HepG2 (cell line): ENCODE data around the gene SLC25A22. TPM values are rescaled to one million over a fixed set of nuclear protein-coding genes. Genes with fewer than 3 reads are reported as not detected.
A peak's percentile ranks its signal among the peaks of the same experiment; 100 is the strongest.

Experiments
- CENPT ChIP-seq: sonication (generic); formaldehyde crosslinking; IDR thresholded peaks from 2 replicates; pipeline ENCODE4 v1.8.0; 2022; ENCODE audit warnings: low read depth, mild to moderate bottlenecking, moderate library complexity, missing genetic modification reagents
- HNRNPL ChIP-seq: fragments of 200-400 bp; formaldehyde crosslinking; IDR thresholded peaks from 2 replicates; pipeline ENCODE4 v1.6.1; 2017; ENCODE audit warnings: mild to moderate bottlenecking, low read depth, low read length
- MEIS2 ChIP-seq: sonication (generic); formaldehyde crosslinking; IDR thresholded peaks from 2 replicates; pipeline ENCODE4 v1.9.0; 2021; ENCODE audit warnings: mild to moderate bottlenecking, missing genetic modification reagents
- RORA ChIP-seq: sonication (generic); formaldehyde crosslinking; IDR thresholded peaks from 2 replicates; pipeline ENCODE4 v1.5.0; 2020; ENCODE audit warnings: mild to moderate bottlenecking, missing genetic modification reagents, moderate library complexity
- SMAD1 ChIP-seq: sonication (generic); formaldehyde crosslinking; IDR thresholded peaks from 2 replicates; pipeline ENCODE4 v1.4.0; 2020; ENCODE audit warnings: missing genetic modification reagents, low read depth, mild to moderate bottlenecking, borderline replicate concordance
- SMYD3 ChIP-seq: sonication (generic); formaldehyde crosslinking; IDR thresholded peaks from 2 replicates; pipeline ENCODE4 v1.8.1; 2023; ENCODE audit warnings: mild to moderate bottlenecking, missing genetic modification reagents
- SOX5 ChIP-seq: IDR thresholded peaks from 2 replicates; pipeline ENCODE4 v1.6.1; 2016; ENCODE audit warnings: borderline replicate concordance
- ZBTB7A ChIP-seq: sonication (generic); formaldehyde crosslinking; IDR thresholded peaks from 2 replicates; pipeline ENCODE4 v1.8.0; 2022; ENCODE audit warnings: mild to moderate bottlenecking, missing genetic modification reagents
- polyA plus RNA-seq, 8 experiments: library from polyadenylated mRNA; depleted of rRNA in 3 of 8; stranded (reverse) in 7 of 8; unstranded in 1 of 8; fragments of >200 nt; fragmentation: Illumina TruSeq in 4 of 8; extraction: Trizol in 4 of 8; gene quantifications; 2 replicates each; pipeline versions ENCODE4 v1.2.1 to v1.2.3, GENCODE V29; 2011 to 2016; ENCODE audit warnings: low read depth in 4 of 8, missing spikeins in 1 of 8, mixed read lengths in 1 of 8; ENCODE audit not compliant: insufficient read depth in 1 of 8
- total RNA-seq, 5 experiments: library from RNA; depleted of rRNA; stranded (reverse); fragments of >200 nt; fragmentation: Illumina TruSeq; extraction: Trizol; gene quantifications; 2 replicates each; pipeline ENCODE4 v1.2.3, GENCODE V29; 2016; ENCODE audit warnings: low read depth in 1 of 5
- TF ChIP-seq, protein P1 (sequence below): sonication (generic); formaldehyde crosslinking; IDR thresholded peaks from 2 replicates; pipeline ENCODE4; 2020; ENCODE audit warnings: missing genetic modification reagents, mild to moderate bottlenecking, borderline replicate concordance
- TF ChIP-seq, protein P2 (sequence below): sonication (generic); formaldehyde crosslinking; IDR thresholded peaks from 2 replicates; pipeline ENCODE4 v1.4.0; 2020; ENCODE audit warnings: mild to moderate bottlenecking, missing genetic modification reagents
- TF ChIP-seq, protein P3 (sequence below): sonication (generic); formaldehyde crosslinking; conservative IDR thresholded peaks from 2 replicates; pipeline ENCODE4 v1.4.0; 2020; ENCODE audit warnings: missing genetic modification reagents
- TF ChIP-seq, protein P4 (sequence below): sonication (generic); formaldehyde crosslinking; IDR thresholded peaks from 2 replicates; pipeline ENCODE4 v1.4.0; 2020; ENCODE audit warnings: mild to moderate bottlenecking, missing genetic modification reagents

Gene SLC25A22
- total and polyA plus RNA-seq, 2 of the 13 experiments (the other 11 are each of a cell fraction or from before 2014, with no cell fraction given): 12.4 to 19.2 TPM

DNA sequence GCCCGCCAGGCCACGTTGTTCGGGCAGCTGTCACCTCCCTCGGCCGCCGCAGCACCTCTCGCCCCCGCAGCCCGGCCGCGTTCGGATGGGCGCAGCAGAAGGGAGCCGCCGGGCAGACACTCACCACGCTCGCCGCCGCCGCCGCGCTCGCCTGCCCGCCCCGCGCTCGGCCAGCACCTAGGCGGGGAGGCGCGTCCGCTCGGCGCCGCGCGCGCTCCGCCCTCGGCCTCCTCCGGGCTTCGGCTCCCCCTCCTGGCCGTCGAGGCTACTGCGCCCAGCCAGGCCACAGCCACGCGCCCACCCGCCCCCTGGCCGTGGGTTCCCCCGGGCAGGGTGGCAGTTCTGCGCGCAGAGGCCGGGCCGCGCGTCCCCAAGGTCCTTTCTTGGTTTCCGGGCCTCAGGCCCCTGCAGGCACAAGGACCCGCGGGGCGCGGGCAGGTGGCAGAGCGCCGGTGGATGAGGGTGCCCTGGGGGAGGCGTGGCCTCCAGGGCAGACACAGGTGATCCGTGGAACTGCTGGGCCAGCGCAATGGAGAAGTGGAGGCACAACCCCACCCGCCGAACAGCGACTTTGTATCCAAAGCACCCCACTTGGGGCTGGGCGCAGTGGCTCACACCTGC, at the start of gene SLC25A22 (continued):
- TF ChIP-seq, protein P1, sequence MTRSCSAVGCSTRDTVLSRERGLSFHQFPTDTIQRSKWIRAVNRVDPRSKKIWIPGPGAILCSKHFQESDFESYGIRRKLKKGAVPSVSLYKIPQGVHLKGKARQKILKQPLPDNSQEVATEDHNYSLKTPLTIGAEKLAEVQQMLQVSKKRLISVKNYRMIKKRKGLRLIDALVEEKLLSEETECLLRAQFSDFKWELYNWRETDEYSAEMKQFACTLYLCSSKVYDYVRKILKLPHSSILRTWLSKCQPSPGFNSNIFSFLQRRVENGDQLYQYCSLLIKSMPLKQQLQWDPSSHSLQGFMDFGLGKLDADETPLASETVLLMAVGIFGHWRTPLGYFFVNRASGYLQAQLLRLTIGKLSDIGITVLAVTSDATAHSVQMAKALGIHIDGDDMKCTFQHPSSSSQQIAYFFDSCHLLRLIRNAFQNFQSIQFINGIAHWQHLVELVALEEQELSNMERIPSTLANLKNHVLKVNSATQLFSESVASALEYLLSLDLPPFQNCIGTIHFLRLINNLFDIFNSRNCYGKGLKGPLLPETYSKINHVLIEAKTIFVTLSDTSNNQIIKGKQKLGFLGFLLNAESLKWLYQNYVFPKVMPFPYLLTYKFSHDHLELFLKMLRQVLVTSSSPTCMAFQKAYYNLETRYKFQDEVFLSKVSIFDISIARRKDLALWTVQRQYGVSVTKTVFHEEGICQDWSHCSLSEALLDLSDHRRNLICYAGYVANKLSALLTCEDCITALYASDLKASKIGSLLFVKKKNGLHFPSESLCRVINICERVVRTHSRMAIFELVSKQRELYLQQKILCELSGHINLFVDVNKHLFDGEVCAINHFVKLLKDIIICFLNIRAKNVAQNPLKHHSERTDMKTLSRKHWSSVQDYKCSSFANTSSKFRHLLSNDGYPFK (CRISPR knock-in tag): 0 out of 2 replicates have a peak, but pooled peaks have one; percentile 2
- TF ChIP-seq SMYD3 (CRISPR knock-in tag) (no peak), MEIS2 (CRISPR knock-in tag) (no peak), ZBTB7A (CRISPR knock-in tag) (peak; percentile 81; the same call in 1 of the 2 replicates), SOX5 (no peak), SMAD1 (no peak), HNRNPL (no peak), CENPT (CRISPR knock-in tag) (0 out of 2 replicates have a peak, but pooled peaks have one; percentile 34), RORA (CRISPR knock-in tag) (no peak)
- TF ChIP-seq, protein P2, sequence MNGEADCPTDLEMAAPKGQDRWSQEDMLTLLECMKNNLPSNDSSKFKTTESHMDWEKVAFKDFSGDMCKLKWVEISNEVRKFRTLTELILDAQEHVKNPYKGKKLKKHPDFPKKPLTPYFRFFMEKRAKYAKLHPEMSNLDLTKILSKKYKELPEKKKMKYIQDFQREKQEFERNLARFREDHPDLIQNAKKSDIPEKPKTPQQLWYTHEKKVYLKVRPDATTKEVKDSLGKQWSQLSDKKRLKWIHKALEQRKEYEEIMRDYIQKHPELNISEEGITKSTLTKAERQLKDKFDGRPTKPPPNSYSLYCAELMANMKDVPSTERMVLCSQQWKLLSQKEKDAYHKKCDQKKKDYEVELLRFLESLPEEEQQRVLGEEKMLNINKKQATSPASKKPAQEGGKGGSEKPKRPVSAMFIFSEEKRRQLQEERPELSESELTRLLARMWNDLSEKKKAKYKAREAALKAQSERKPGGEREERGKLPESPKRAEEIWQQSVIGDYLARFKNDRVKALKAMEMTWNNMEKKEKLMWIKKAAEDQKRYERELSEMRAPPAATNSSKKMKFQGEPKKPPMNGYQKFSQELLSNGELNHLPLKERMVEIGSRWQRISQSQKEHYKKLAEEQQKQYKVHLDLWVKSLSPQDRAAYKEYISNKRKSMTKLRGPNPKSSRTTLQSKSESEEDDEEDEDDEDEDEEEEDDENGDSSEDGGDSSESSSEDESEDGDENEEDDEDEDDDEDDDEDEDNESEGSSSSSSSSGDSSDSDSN: peak; percentile 53; the same call in 1 of the 2 replicates
- TF ChIP-seq, protein P3, sequence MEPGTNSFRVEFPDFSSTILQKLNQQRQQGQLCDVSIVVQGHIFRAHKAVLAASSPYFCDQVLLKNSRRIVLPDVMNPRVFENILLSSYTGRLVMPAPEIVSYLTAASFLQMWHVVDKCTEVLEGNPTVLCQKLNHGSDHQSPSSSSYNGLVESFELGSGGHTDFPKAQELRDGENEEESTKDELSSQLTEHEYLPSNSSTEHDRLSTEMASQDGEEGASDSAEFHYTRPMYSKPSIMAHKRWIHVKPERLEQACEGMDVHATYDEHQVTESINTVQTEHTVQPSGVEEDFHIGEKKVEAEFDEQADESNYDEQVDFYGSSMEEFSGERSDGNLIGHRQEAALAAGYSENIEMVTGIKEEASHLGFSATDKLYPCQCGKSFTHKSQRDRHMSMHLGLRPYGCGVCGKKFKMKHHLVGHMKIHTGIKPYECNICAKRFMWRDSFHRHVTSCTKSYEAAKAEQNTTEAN (CRISPR knock-in tag): no peak
- TF ChIP-seq, protein P4, sequence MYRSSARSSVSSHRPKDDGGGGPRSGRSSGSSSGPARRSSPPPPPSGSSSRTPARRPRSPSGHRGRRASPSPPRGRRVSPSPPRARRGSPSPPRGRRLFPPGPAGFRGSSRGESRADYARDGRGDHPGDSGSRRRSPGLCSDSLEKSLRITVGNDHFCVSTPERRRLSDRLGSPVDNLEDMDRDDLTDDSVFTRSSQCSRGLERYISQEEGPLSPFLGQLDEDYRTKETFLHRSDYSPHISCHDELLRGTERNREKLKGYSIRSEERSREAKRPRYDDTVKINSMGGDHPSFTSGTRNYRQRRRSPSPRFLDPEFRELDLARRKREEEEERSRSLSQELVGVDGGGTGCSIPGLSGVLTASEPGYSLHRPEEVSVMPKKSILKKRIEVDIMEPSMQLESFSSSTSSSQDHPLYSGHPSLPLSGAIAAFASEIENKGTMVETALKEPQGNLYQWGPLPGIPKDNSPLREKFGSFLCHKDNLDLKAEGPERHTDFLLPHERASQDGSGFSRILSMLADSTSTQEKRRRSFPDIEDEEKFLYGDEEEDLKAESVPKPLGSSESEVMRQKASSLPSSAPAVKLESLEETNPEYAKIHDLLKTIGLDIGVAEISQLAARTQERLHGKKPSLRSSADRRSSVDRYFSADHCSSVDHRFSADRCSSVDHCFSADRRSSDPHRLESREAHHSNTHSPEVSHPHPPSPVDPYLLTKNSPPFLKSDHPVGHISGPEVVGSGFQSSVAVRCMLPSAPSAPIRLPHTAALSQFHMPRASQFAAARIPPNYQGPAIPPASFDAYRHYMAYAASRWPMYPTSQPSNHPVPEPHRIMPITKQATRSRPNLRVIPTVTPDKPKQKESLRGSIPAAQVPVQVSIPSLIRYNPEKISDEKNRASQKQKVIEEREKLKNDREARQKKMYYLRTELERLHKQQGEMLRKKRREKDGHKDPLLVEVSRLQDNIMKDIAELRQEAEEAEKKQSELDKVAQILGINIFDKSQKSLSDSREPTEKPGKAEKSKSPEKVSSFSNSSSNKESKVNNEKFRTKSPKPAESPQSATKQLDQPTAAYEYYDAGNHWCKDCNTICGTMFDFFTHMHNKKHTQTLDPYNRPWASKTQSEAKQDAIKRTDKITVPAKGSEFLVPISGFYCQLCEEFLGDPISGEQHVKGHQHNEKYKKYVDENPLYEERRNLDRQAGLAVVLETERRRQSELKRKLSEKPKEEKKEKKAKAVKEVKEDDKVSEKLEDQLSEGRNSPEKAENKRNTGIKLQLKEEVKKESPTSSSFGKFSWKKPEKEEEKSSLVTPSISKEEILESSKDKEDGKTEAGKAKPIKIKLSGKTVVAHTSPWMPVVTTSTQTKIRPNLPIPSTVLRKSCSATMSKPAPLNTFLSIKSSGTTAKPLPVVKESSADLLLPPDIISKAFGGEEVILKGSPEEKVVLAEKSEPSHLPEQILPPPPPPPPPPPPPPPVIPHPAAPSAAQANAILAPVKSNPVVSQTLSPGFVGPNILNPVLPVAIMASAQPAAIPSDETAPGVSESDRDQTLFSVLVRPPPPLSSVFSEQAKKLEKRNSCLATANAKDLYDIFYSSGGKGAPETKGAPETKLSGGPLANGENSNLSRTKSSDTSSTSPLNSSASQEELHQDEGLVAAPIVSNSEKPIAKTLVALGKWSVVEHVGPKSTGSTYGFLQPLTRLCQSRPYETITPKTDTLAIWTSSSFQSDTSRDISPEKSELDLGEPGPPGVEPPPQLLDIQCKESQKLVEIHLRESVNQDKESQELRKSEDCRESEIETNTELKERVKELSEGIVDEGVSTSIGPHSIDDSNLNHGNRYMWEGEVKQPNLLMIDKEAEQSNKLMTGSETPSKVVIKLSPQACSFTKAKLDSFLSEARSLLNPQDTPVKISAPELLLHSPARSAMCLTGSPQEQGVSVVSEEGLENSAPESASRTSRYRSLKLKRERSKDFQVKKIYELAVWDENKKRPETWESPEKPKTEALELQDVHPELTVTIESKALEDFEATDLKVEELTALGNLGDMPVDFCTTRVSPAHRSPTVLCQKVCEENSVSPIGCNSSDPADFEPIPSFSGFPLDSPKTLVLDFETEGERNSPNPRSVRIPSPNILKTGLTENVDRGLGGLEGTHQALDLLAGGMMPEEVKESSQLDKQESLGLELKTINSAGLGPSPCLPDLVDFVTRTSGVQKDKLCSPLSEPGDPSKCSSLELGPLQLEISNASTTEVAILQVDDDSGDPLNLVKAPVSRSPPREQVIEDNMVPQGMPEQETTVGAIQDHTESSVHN (CRISPR knock-in tag): no peak
